Measurements from ENCODE around the gene ORMDL3.
A peak's percentile ranks its signal among the peaks of the same experiment; 100 is the strongest.

Gene ORMDL3

GRCh38 chr17:39913989-39914388 lies 13.4 kb downstream of the ORMDL3 start:
- H4K20me1 ChIP-seq (ENCODE audit: insufficient read depth, low read length) = no peaks in the 10 kb centered on the region
- no peak overlapping the region for H3K9ac ChIP-seq (ENCODE audit: low read depth, low read length)
- H3K27me3 ChIP-seq (ENCODE audit: insufficient read depth, low read length, poor library complexity) = no peaks in the 10 kb centered on the region
- no peak overlapping the region for H3K4me2 ChIP-seq (ENCODE audit: insufficient read depth, low read length)
- no peaks in the 10 kb centered on the region for H3K79me2 ChIP-seq (ENCODE audit: insufficient read depth, low read length)
- H3K9me3 ChIP-seq (ENCODE audit: insufficient read depth, low read length, severe bottlenecking) = no peaks in the 10 kb centered on the region
- no peak for TF ChIP-seq EZH2 (IDR thresholded peaks at IDR 0.05; ENCODE audit: borderline replicate concordance, low read depth, low read length, severe bottlenecking)
- TF ChIP-seq, protein P1, sequence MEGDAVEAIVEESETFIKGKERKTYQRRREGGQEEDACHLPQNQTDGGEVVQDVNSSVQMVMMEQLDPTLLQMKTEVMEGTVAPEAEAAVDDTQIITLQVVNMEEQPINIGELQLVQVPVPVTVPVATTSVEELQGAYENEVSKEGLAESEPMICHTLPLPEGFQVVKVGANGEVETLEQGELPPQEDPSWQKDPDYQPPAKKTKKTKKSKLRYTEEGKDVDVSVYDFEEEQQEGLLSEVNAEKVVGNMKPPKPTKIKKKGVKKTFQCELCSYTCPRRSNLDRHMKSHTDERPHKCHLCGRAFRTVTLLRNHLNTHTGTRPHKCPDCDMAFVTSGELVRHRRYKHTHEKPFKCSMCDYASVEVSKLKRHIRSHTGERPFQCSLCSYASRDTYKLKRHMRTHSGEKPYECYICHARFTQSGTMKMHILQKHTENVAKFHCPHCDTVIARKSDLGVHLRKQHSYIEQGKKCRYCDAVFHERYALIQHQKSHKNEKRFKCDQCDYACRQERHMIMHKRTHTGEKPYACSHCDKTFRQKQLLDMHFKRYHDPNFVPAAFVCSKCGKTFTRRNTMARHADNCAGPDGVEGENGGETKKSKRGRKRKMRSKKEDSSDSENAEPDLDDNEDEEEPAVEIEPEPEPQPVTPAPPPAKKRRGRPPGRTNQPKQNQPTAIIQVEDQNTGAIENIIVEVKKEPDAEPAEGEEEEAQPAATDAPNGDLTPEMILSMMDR (IDR thresholded peaks at IDR 0.05; ENCODE audit: borderline replicate concordance, extremely low read depth, low read length, poor library complexity, severe bottlenecking) = no peak
- peaks cover 16% of the 10 kb centered on the region for H3K36me3 ChIP-seq (ENCODE audit: insufficient read depth, low read length)
- no peak overlapping the region for H3K27ac ChIP-seq (ENCODE audit: low read length)
- DNase-seq (no peak), ATAC-seq (ENCODE audit: insufficient read depth, low read depth) (no peak)
- H2AFZ ChIP-seq (ENCODE audit: low read depth, low read length) = no peak overlapping the region
- H3K4me1 ChIP-seq (ENCODE audit: insufficient read depth, low read length) = no peaks in the 10 kb centered on the region
- H3K4me3 ChIP-seq (ENCODE audit: low read depth in 1 of 2, low read length in 2 of 2) = no peak overlapping the region

DNA sequence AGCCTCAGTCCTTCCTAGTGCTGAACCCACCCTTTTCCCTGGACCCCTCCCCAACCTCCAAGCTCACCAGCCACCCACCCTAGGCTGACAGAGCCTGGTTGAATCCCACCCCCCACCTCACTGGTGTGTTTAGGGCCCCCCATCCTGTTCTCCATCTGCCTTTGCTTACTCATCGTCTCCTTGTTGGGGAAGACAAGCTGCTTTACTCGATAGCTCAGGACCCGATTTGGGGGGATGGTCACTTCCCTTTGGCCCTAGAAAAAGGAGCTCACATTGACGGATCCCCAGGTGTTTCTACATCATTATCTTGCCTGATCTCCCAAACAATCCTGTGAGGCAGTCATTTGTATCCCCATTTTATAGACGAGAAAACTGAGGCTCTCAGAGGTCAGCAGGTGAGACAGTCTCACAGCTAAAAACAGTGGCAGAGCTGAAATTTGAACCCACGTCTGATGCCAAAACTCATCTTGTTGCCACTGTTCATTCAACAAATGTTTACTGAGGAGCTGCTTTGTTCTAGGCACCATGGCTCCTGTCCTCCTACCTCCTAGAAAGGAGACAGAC lies 18.5 kb downstream of the ORMDL3 start:
- DNase-seq = no peak
- ATAC-seq (ENCODE audit: insufficient read depth, low read depth) = no peak
- Histone ChIP-seq H3K9me3 (ENCODE audit: insufficient read depth, low read length, severe bottlenecking) (no peaks in the 10 kb centered on the region), H2AFZ (ENCODE audit: low read depth, low read length) (no peak overlapping the region), H3K9ac (ENCODE audit: low read depth, low read length) (no peak overlapping the region), H3K36me3 (ENCODE audit: insufficient read depth, low read length) (no peaks in the 10 kb centered on the region), H3K27me3 (ENCODE audit: insufficient read depth, low read length, poor library complexity) (no peaks in the 10 kb centered on the region), H3K4me2 (ENCODE audit: insufficient read depth, low read length) (no peak overlapping the region), H3K79me2 (ENCODE audit: insufficient read depth, low read length) (no peaks in the 10 kb centered on the region), H4K20me1 (ENCODE audit: insufficient read depth, low read length) (no peaks in the 10 kb centered on the region), H3K27ac (ENCODE audit: low read length) (no peak overlapping the region), H3K4me1 (ENCODE audit: insufficient read depth, low read length) (peaks cover 16% of the 10 kb centered on the region), H3K4me3 (ENCODE audit: low read depth in 1 of 2, low read length in 2 of 2) (no peak overlapping the region)
- TF ChIP-seq, protein P1 (IDR thresholded peaks at IDR 0.05; ENCODE audit: borderline replicate concordance, extremely low read depth, low read length, poor library complexity, severe bottlenecking) = no peak
- TF ChIP-seq EZH2 (IDR thresholded peaks at IDR 0.05; ENCODE audit: borderline replicate concordance, low read depth, low read length, severe bottlenecking) = no peak

DNA sequence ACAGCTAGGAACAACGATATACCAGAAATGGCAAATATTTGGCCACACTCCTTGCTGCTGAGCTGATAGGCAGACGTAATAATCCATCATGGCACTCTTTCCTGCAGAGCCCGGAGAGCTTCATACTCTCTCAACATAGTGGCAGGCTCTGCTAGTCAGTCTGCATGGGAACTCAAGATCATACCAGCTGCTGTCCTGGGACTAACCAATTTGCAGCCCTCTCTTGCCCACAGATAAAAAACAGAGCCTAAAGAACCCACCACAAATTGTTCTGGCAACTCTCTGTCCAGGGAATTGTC lies 22.5 kb downstream of the ORMDL3 start:
- Histone ChIP-seq H3K4me2 (ENCODE audit: insufficient read depth, low read length) (no peak overlapping the region), H3K4me3 (ENCODE audit: low read depth in 1 of 2, low read length in 2 of 2) (no peak overlapping the region), H3K9ac (ENCODE audit: low read depth, low read length) (no peak overlapping the region), H3K4me1 (ENCODE audit: insufficient read depth, low read length) (peaks cover 34% of the 10 kb centered on the region), H2AFZ (ENCODE audit: low read depth, low read length) (no peak overlapping the region), H3K79me2 (ENCODE audit: insufficient read depth, low read length) (no peaks in the 10 kb centered on the region), H3K27me3 (ENCODE audit: insufficient read depth, low read length, poor library complexity) (no peaks in the 10 kb centered on the region), H3K36me3 (ENCODE audit: insufficient read depth, low read length) (no peaks in the 10 kb centered on the region), H4K20me1 (ENCODE audit: insufficient read depth, low read length) (no peaks in the 10 kb centered on the region), H3K27ac (ENCODE audit: low read length) (peak overlapping the region; percentile 46), H3K9me3 (ENCODE audit: insufficient read depth, low read length, severe bottlenecking) (no peaks in the 10 kb centered on the region)
- no peak for TF ChIP-seq EZH2 (IDR thresholded peaks at IDR 0.05; ENCODE audit: borderline replicate concordance, low read depth, low read length, severe bottlenecking)
- TF ChIP-seq, protein P1 (IDR thresholded peaks at IDR 0.05; ENCODE audit: borderline replicate concordance, extremely low read depth, low read length, poor library complexity, severe bottlenecking) = no peak
- DNase-seq (no peak), ATAC-seq (ENCODE audit: insufficient read depth, low read depth) (no peak)

All from DND-41 (cell line).